Lower lobe of right lung (tissue), 2 donors: ENCODE results near the gene HSPA5. TPM values are rescaled to one million over a fixed set of nuclear protein-coding genes. Genes with fewer than 3 reads are reported as not detected.
A peak's percentile ranks its signal among the peaks of the same experiment; 100 is the strongest.
"Not testable (repeated sequence)": the region's sequence is repeated elsewhere in the genome, so short reads cannot be mapped to it uniquely, and the experiment has no call there.

Experiments used
- ATAC-seq, 2 donors: fragments of 200-7000 bp; cut with Tn5 transposase; one replicate each; pipeline ENCODE4 v1.9.1; 2020 to 2022; ENCODE audit warnings: mild to moderate bottlenecking in 2 of 2, moderate library complexity in 2 of 2
- DNase-seq: peaks from one replicate; pipeline ENCODE4 v3.0.0-alpha.2; 2020
- H3K27ac ChIP-seq: fragments of 200-600 bp; one replicate; pipeline ENCODE4 v1.8.0; 2022
- H3K27me3 ChIP-seq: fragments of 200-600 bp; one replicate; pipeline ENCODE4 v1.8.0; 2022; ENCODE audit warnings: low read depth
- H3K36me3 ChIP-seq: fragments of 200-600 bp; one replicate; pipeline ENCODE4 v1.8.0; 2022; ENCODE audit warnings: mild to moderate bottlenecking
- H3K4me1 ChIP-seq: fragments of 200-600 bp; one replicate; pipeline ENCODE4 v1.8.0; 2022
- H3K4me3 ChIP-seq: fragments of 200-600 bp; one replicate; pipeline ENCODE4 v1.8.0; 2022; ENCODE audit warnings: mild to moderate bottlenecking
- H3K9me3 ChIP-seq: fragments of 200-600 bp; one replicate; pipeline ENCODE4 v1.8.0; 2022
- intact Hi-C: fragments of 100-400 bp; cut with DNase I; formaldehyde crosslinking; loops from one replicate; pipeline ENCODE4 v1.11.0; 2022
- total RNA-seq: library from RNA; stranded (reverse); fragmentation: NEBNext Ultra II Directional; extraction: Animal tissue kit (Norgen Biotek cat#: 25700); gene quantifications from one replicate; pipeline ENCODE4 v1.2.1, GENCODE V29; 2021
- TF ChIP-seq, protein P1 (sequence below): fragments of 200-600 bp; IDR thresholded peaks from one replicate; pipeline ENCODE4 v1.8.0; 2022; ENCODE audit warnings: antibody characterized with exemption, mild to moderate bottlenecking
- donor health status: DM: no; HTN: yes; CAD: no; lungs with severe emphysema.

HSPA5 gene
- total RNA-seq, 1 donor from 2014 or later = 201 TPM

DNA sequence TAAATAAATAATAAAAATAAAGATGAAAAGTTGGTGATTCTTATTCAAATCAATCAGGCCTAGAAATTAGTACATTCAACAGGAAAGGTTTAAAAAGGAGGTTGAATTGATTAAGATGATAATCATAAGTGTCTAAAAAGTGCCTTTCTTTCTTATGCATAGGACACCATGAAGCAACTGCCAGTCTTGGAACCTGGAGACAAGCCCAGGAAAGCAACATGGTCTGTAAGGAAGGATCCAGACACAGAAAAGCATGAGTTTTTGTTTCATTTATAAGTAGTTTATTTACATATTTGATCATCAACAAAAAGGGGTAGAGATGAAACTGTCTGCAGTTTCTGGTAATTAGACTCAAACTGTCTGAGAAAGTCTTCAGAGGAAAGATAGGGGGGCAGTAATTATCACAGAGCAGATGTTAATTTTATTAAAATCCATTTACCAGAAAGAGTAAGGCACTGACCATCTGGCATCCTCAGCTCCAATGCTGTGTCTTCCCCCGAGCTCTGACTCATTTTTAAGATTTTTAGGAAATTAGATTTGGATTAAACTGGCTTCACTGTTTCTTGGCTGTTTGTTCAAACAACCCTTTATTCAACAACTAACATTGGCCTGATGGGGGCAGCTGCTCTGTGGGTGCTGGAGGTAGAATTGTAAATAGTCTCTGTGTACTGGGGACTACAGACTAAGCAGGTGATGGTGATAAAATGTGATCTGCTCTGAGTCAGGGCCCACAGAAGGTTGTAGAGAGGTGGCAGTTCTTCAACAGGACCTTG lies 38.1 kb downstream of the HSPA5 start:
- TF ChIP-seq, protein P1, sequence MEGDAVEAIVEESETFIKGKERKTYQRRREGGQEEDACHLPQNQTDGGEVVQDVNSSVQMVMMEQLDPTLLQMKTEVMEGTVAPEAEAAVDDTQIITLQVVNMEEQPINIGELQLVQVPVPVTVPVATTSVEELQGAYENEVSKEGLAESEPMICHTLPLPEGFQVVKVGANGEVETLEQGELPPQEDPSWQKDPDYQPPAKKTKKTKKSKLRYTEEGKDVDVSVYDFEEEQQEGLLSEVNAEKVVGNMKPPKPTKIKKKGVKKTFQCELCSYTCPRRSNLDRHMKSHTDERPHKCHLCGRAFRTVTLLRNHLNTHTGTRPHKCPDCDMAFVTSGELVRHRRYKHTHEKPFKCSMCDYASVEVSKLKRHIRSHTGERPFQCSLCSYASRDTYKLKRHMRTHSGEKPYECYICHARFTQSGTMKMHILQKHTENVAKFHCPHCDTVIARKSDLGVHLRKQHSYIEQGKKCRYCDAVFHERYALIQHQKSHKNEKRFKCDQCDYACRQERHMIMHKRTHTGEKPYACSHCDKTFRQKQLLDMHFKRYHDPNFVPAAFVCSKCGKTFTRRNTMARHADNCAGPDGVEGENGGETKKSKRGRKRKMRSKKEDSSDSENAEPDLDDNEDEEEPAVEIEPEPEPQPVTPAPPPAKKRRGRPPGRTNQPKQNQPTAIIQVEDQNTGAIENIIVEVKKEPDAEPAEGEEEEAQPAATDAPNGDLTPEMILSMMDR = no peak
- Histone ChIP-seq H3K4me1 (peaks cover 17% of the 10 kb centered on the region), H3K36me3 (peaks cover 49% of the 10 kb centered on the region), H3K4me3 (no peak overlapping the region), H3K27ac (no peak overlapping the region), H3K9me3 (no peaks in the 10 kb centered on the region), H3K27me3 (no peaks in the 10 kb centered on the region)
- DNase-seq (no peak), ATAC-seq (no peak)
- intact Hi-C loops = no loop called here

DNA sequence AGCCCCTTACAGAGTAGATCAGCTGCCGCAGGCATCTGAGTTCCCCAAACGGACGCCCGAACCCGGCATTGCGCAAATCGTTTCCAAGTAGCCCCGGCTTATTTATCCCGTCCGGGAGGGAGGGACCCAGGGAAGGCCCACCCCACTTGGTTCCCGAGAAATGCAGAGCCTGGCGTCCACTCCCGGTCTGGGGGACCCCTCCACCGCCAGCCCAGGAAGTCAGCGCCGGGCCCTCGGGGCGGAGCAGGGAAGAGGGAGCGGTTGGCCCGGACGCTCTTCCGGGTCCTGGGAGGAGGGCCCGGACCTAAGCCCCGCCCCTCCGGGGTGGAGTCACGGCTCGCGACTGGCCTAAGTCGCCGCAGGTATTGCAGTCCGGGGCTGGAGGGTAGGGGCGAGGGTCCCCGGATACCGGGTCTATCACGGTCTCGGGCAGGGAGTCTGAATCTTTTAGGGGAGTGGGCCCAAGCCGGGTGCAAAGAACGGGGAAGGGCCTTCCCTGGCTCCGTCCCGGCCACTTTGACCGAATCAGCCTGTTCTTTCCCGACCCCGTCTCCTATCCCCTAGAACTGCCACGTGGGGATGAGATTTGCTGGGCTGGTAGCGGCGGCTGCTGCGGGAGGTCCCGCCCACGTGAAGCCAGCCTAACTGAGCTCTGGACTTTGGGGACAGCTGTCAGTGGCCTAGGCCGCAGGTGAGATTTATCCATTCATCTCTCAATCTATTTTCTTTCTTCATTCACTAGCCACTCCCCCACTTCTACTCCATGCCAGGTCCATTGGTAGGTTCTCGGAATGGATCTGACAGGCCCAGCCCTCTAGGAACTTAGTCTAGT lies 40.7 kb downstream of the HSPA5 start, which contains the start of gene RABEPK:
Gene RABEPK, plus strand, starts transcription at position 327 of the 832 bp plus-strand sequence. CDS start 2,472 bp downstream, outside the sequence.
- Histone ChIP-seq H3K9me3 (no peaks in the 10 kb centered on the region), H3K27ac (peak within 1 kb of the TSS; percentile 92), H3K27me3 (no peaks in the 10 kb centered on the region), H3K36me3 (peaks cover 23% of the 10 kb centered on the region), H3K4me3 (peak within 1 kb of the TSS; percentile 78), H3K4me1 (peaks cover 17% of the 10 kb centered on the region)
- intact Hi-C loops = no loop called here
- ATAC-seq (peak; percentile 100), DNase-seq (peak; percentile 96)
- TF ChIP-seq, protein P1 = no peak

DNA sequence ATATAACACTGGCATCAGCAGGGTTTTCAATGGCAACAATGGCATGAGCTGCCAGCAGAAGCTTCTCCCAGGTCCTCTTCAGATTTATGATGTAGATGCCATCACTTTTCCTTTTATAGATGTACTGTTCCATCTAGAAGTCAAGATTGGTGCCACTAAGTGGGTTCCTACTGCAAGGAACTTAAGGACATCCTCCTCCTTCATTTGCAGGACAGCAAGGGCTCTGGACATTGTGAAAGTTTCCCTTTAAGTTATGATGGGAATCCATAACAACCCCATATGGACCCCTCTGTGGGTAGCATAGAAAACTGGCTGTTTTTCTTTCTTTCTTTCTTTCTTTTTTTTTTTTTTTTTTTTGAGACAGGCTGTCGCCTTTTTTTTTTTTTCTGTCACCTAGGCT lies 45.6 kb downstream of the HSPA5 start:
- intact Hi-C loops, H3K27me3 ChIP-seq, H3K27ac ChIP-seq, H3K36me3 ChIP-seq, H3K4me3 ChIP-seq, H3K9me3 ChIP-seq, ATAC-seq, DNase-seq: not testable (repeated sequence)
- H3K4me1 ChIP-seq = peaks cover 15% of the 10 kb centered on the region

DNA sequence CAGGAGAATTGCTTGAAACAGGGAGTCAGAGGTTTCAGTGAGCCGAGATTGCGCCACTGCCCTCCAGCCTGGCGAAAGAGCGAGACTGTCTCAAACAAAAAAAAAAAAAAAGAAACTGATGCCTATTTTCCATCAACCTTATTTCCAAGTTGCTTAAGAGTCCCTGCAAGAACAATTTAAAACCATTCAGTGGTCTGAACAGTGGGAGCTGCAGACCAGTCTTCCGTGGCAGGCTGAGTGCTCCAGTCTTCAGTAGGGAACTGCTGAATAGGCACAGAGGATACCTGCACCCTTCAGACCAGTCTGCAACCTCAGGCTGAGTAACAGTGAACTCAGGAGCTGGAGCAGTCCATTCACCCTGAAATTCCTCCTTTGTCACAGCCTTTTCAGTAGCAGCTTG lies 46.7 kb downstream of the HSPA5 start:
- H3K4me3 ChIP-seq, intact Hi-C loops, H3K27me3 ChIP-seq, ATAC-seq, DNase-seq, H3K27ac ChIP-seq, H3K36me3 ChIP-seq, H3K9me3 ChIP-seq: not testable (repeated sequence)
- H3K4me1 ChIP-seq = peaks cover 17% of the 10 kb centered on the region

DNA sequence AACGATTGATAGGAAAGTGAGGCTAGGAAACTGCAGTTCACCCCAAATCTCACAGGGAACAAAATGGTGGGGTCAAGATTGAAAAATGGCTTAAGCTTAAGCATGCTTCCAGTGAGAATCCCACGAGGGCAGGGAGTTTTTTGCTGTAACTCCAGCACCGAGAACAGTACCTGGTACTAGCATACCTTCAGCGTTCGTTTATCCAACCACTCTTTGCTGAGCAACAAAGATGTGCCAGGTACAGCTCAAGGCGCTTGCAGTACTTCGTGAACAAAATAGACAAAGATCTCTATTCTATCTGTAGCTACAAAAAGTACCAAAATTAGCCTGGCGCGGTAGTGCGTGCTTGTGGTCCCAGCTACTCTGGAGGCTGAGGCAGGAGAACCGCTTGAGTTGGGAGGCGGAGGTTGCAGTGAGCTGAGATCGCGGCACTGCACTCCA lies 50.8 kb downstream of the HSPA5 start:
- TF ChIP-seq, protein P1 = no peak
- peak in 1 of 2 donors; percentile 2 for ATAC-seq
- DNase-seq = no peak

DNA sequence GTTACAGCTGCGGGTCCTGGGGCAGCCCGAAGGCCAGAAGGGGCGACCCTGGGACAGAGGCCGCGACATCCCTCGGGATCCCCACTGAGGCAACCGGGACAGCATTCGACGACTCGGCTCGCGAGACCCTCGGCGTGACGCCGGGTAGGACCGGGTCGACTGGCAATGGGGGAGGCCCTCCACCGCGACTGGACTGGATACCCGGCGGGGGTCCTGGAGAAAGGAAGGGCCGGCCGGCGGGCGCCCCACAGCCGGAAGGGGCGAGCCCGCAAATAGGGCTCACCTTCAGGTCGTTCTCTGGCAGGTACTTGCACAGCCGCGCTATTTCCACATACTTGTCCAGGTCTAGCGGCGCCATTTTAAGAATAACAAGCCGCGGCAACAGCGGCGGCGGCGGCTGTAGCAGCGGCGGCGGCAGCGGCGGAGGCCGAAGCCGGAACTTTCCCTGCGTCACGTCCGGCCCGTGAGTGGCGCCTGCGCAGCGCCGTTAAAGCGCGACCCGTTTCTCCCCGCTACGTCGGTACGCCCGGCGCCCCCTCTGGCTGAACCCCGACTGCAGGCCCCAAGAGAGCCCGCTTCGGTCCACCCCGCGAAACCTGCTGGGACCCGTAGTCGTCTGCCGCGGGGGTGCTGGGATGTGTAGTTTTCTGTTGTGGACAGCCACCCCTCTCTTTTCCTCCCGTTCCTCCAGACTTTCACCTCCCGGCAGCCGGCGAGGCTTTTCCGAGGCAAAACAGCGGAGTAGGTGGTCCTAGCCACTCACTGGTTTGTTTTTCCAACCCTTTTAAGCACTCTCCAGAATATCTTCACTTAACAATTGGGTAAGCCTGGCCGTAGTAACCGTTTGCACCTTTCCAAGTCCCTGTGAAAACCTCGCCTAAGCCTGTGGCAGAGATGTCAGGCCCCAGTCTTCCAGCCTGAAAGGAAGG lies 51.5 kb downstream of the HSPA5 start, which contains the start of gene PPP6C:
Gene PPP6C, minus strand, starts transcription at position 443 of the 929 bp plus-strand sequence. Its CDS starts 85 bp downstream, at position 358.
- TF ChIP-seq, protein P1 = peak; percentile 80
- Histone ChIP-seq H3K4me3 (peak within 1 kb of the TSS; percentile 87), H3K27me3 (no peaks in the 10 kb centered on the region)

More for the DNA sequence above, 50.8 kb downstream of the HSPA5 start:
- intact Hi-C loops = no loop called here
- H3K4me1 ChIP-seq = peaks cover 41% of the 10 kb centered on the region
- H3K36me3 ChIP-seq = no peaks in the 10 kb centered on the region
- H3K9me3 ChIP-seq = no peaks in the 10 kb centered on the region
- H3K4me3 ChIP-seq = peak overlapping the region; percentile 87
- no peaks in the 10 kb centered on the region for H3K27me3 ChIP-seq
- H3K27ac ChIP-seq = peak overlapping the region; percentile 94

More for the DNA sequence above, 51.5 kb downstream of the HSPA5 start, which contains the start of gene PPP6C:
- ATAC-seq = peak; percentile 99 to 100
- no peaks in the 10 kb centered on the region for H3K36me3 ChIP-seq
- H3K9me3 ChIP-seq = no peaks in the 10 kb centered on the region
- peak; percentile 99 for DNase-seq
- intact Hi-C loops = no loop called here
- peaks cover 41% of the 10 kb centered on the region for H3K4me1 ChIP-seq
- H3K27ac ChIP-seq = peak within 1 kb of the TSS; percentile 94
